K562 (cell line): ENCODE measurements around the gene MMRN1. TPM values are rescaled to one million over a fixed set of nuclear protein-coding genes. Genes with fewer than 3 reads are reported as not detected.

Experiments used
- ATAC-seq: fragments of 200-7000 bp; cut with Tn5 transposase; 3 replicates; pipeline ENCODE4 v1.9.1; 2020; ENCODE audit warnings: moderate library complexity
- Bru-seq: library from RNA; stranded (reverse); fragments of 400-500 nt; gene quantifications from one replicate; lab custom pipeline; 2021; lab: Mats Ljungman, UMichigan
- BruChase-seq, 2 experiments: library from RNA; stranded (reverse); fragments of 400-500 nt; gene quantifications; one replicate each; lab custom pipeline; 2021; lab: Mats Ljungman, UMichigan
- BruUV-seq: library from RNA; stranded (reverse); fragments of 400-500 nt; replicated peaks from 2 replicates; lab custom pipeline; 2021; lab: Mats Ljungman, UMichigan
- CTCF ChIA-PET: fragments of 300-600 bp; formaldehyde crosslinking; extraction: SDS; loops from one replicate; lab custom pipeline; 2021; ENCODE audit warnings: low intra/inter-chr PET ratio; lab: Yijun Ruan, JAX
- POLR2A ChIA-PET: fragments of 300-600, 350-650 bp; sonication (Branson Sonifier 250); formaldehyde crosslinking; extraction: SDS; loops from one replicate; lab custom pipeline; 2021; ENCODE audit warnings: antibody characterized with exemption, inconsistent platforms; lab: Yijun Ruan, JAX
- DNase-seq, 4 experiments: peaks; one replicate each; pipeline versions ENCODE4 v3.0.0 to v3.0.0-alpha.2; 2011 to 2018; ENCODE audit warnings: low spot score in 3 of 4, mixed read lengths in 3 of 4; ENCODE audit errors: extremely low read depth in 1 of 4
- FAIRE-seq: peaks from 2 replicates; lab custom pipeline; 2011; peaks lifted over from hg19 to GRCh38; lab: Jason Lieb, UNC
- H2AFZ ChIP-seq: 2 replicates; pipeline ENCODE4 v1.6.0; 2011; ENCODE audit warnings: low read depth, low read length, control low read depth, inconsistent platforms
- H3K27ac ChIP-seq: fragments of 200-600 bp; 3 replicates; pipeline ENCODE4 v1.8.0; 2011; ENCODE audit warnings: low read depth, mild to moderate bottlenecking, control low read depth, inconsistent platforms, low read length, moderate library complexity, mixed read lengths; ENCODE audit errors: extremely low read depth
- H3K27me3 ChIP-seq, 2 experiments: fragments of 300-600 bp in 1 of 2; 2 replicates in 1 of 2; 3 replicates in 1 of 2; pipeline versions ENCODE4 v1.6.0 to v1.8.0; 2011; ENCODE audit warnings: inconsistent platforms in 2 of 2, low read length in 2 of 2, mild to moderate bottlenecking in 1 of 2, mixed read lengths in 1 of 2, moderate library complexity in 1 of 2; ENCODE audit not compliant: control insufficient read depth in 2 of 2, insufficient read depth in 2 of 2
- H3K36me3 ChIP-seq: fragments of 300-600 bp; 3 replicates; pipeline ENCODE4 v1.8.0; 2011; ENCODE audit warnings: mild to moderate bottlenecking, low read length, inconsistent platforms; ENCODE audit not compliant: control insufficient read depth, insufficient read depth
- H3K4me1 ChIP-seq, 2 experiments: fragments of 200-600 bp in 1 of 2; replicated peaks in 1 of 2; 2 replicates in 1 of 2; 3 replicates in 1 of 2; pipeline versions ENCODE4 v1.5.1 to v1.8.0; 2011; ENCODE audit warnings: inconsistent platforms in 2 of 2, low read length in 2 of 2, mild to moderate bottlenecking in 1 of 2, mixed read lengths in 1 of 2, moderate library complexity in 1 of 2; ENCODE audit not compliant: control insufficient read depth in 2 of 2, insufficient read depth in 2 of 2
- H3K4me2 ChIP-seq: 2 replicates; pipeline ENCODE4 v1.6.1; 2011; ENCODE audit warnings: low read length, control low read depth, inconsistent platforms, mixed read lengths; ENCODE audit not compliant: insufficient read depth
- H3K4me3 ChIP-seq: fragments of 200-600 bp; sonication (generic), shearing (Covaris generic); 2 replicates; pipeline ENCODE4 v1.5.1; 2016; ENCODE audit warnings: control low read depth, inconsistent platforms
- H3K79me2 ChIP-seq: fragments of 200-600 bp; 3 replicates; pipeline ENCODE4 v1.8.0; 2011; ENCODE audit warnings: low read length, inconsistent platforms; ENCODE audit not compliant: control insufficient read depth, insufficient read depth
- H3K9ac ChIP-seq, 2 experiments: 2 replicates each; pipeline versions ENCODE4 v1.6.0 to v1.6.1; 2011; ENCODE audit warnings: low read depth in 2 of 2, low read length in 2 of 2, control low read depth in 1 of 2, inconsistent platforms in 1 of 2, mild to moderate bottlenecking in 1 of 2, mixed read lengths in 1 of 2; ENCODE audit not compliant: insufficient read depth in 1 of 2
- H3K9me1 ChIP-seq: one replicate; pipeline ENCODE4 v1.6.0; 2011; ENCODE audit warnings: inconsistent platforms, mild to moderate bottlenecking, low read length, moderate library complexity; ENCODE audit not compliant: control insufficient read depth, insufficient read depth
- H3K9me3 ChIP-seq: replicated peaks from 2 replicates; pipeline ENCODE4 v1.5.1; 2011; ENCODE audit warnings: low read depth, low read length, inconsistent platforms; ENCODE audit not compliant: control insufficient read depth, insufficient read depth
- H4K20me1 ChIP-seq: replicated peaks from 2 replicates; pipeline ENCODE4 v1.6.1; 2011; ENCODE audit warnings: low read length, inconsistent platforms, mixed read lengths; ENCODE audit not compliant: control insufficient read depth, insufficient read depth
- CC2D1A ChIP-seq: fragments of 450-650 bp; IDR thresholded peaks from 2 replicates; pipeline ENCODE4 v1.6.1; 2017; ENCODE audit warnings: mild to moderate bottlenecking
- SNRNP70 ChIP-seq: fragments of 200-400 bp; formaldehyde crosslinking; optimal IDR thresholded peaks from 2 replicates; pipeline ENCODE3; 2017; ENCODE audit warnings: low read depth, low read length
- TAF7 ChIP-seq: fragments of 450-650 bp; IDR thresholded peaks from 2 replicates; pipeline ENCODE4 v1.6.1; 2016; ENCODE audit warnings: missing genetic modification characterization, missing compliant biosample characterization
- ZNF134 ChIP-seq: fragments of 250-450 bp; sonication (Bioruptor Pico); conservative IDR thresholded peaks from 2 replicates; pipeline ENCODE4 v1.4.0; 2020
- ZNF639 ChIP-seq, 2 experiments: fragments of 200-800 bp in 1 of 2; sonication (Bioruptor generic) in 1 of 2; sonication (generic) in 1 of 2; formaldehyde crosslinking in 1 of 2; IDR thresholded peaks in 1 of 2; conservative IDR thresholded peaks in 1 of 2; 2 replicates each; pipeline versions ENCODE4 v1.5.0 to v1.6.1; 2016 to 2020; ENCODE audit warnings: missing compliant biosample characterization in 1 of 2, missing genetic modification characterization in 1 of 2, missing genetic modification reagents in 1 of 2
- ZNF695 ChIP-seq: fragments of 450-650 bp; formaldehyde crosslinking; IDR thresholded peaks from 2 replicates; pipeline ENCODE4 v1.4.0; 2020; ENCODE audit warnings: mild to moderate bottlenecking, moderate library complexity
- WGBS: fragments of 100-300 bp; shearing (Covaris generic); methylation state at CpG from one replicate; pipeline ENCODE4 v1.1.6; 2016; ENCODE audit warnings: low coverage, mixed read lengths; ENCODE audit not compliant: insufficient coverage; ENCODE audit errors: missing lambda C conversion rate; 5-methylcytosine and 5-hydroxymethylcytosine counted together
- in situ Hi-C: fragments of 300-500 bp; cut with MboI; formaldehyde crosslinking; loops from 4 replicates; pipeline ENCODE4 v1.15.0; 2018; ENCODE audit warnings: inconsistent platforms, mixed read lengths
- intact Hi-C: fragments of 100-400 bp; cut with micrococcal nuclease; formaldehyde crosslinking; loops from 2 replicates; pipeline ENCODE4 v1.14.2; 2022
- long read RNA-seq, 3 experiments: library from polyadenylated mRNA in 2 of 3; library from RNA in 1 of 3; unstranded in 2 of 3; stranded (forward) in 1 of 3; transcript quantifications; one replicate each; pipeline ENCODE4 v2.0.0, GENCODE V29; 2019 to 2022
- polyA minus RNA-seq, 3 experiments: library from RNA; depleted of rRNA, polyadenylated mRNA; stranded (reverse); fragments of >200 nt; gene quantifications; 2 replicates each; pipeline ENCODE4 v1.2.3, GENCODE V29; 2011
- polyA plus RNA-seq, 8 experiments: library from polyadenylated mRNA; depleted of rRNA in 4 of 8; stranded (reverse) in 5 of 8; unstranded in 3 of 8; fragments of >200 nt; fragmentation: Nextera tagmentation in 2 of 8; fragmentation: Illumina TruSeq in 1 of 8; extraction: Ambion mirVana in 2 of 8; extraction: Trizol in 1 of 8; gene quantifications; 2 replicates each; pipeline versions ENCODE4 v1.2.1 to v1.2.3, GENCODE V29; 2011 to 2014; ENCODE audit warnings: inconsistent platforms in 1 of 8, missing spikeins in 1 of 8
- total RNA-seq, 7 experiments: library from RNA; depleted of rRNA in 6 of 7; stranded (reverse); fragments of >200 nt in 6 of 7; fragmentation: Illumina TruSeq in 2 of 7; extraction: Trizol in 2 of 7; gene quantifications; 2 replicates each; pipeline versions ENCODE4 v1.2.1 to v1.2.3, GENCODE V29; 2011 to 2021; ENCODE audit warnings: low replicate concordance in 1 of 7

MMRN1 gene
- 0.05 and 0.07 TPM in 2 replicates for total RNA-seq (2011; cell fraction: chromatin; rRNA removed; ENCODE audit: low replicate concordance)
- total RNA-seq (2011; cell fraction: nucleolus; rRNA removed) = not detected in 2 replicates
- not detected in 2 replicates for total RNA-seq (2011; cell fraction: nucleoplasm; rRNA removed)
- not detected in 2 replicates for total RNA-seq (2014; rRNA removed)
- not detected in 2 replicates for total RNA-seq (2014; rRNA removed; fragmentation: Illumina TruSeq; extraction: Trizol)
- not detected in 2 replicates for total RNA-seq (2015; rRNA removed; fragmentation: Illumina TruSeq; extraction: Trizol)
- total RNA-seq (2021) = 0.02 and 0.04 TPM in 2 replicates
- polyA plus RNA-seq (2011; rRNA removed) = 0.06 TPM in 1 of 2 replicates, not detected in the other
- polyA plus RNA-seq (2011; cell fraction: cytosol; rRNA removed) = 0.01 and 0.03 TPM in 2 replicates
- polyA plus RNA-seq (2011; cell fraction: nucleus; rRNA removed) = 0.03 TPM in 1 of 2 replicates, not detected in the other
- polyA plus RNA-seq (2012) = not detected in 2 replicates
- not detected in 2 replicates for polyA plus RNA-seq (2014; fragmentation: Illumina TruSeq; extraction: Trizol)
- under 1 TPM in 1 of 2 experiments, not detected in 1; 0.01 TPM for polyA plus RNA-seq (2014; fragmentation: Nextera tagmentation; extraction: Ambion mirVana)
- not detected in 2 replicates for polyA plus RNA-seq (2014; rRNA removed)
- polyA minus RNA-seq (2011; rRNA and poly(A)+ RNA removed) = 0.14 TPM in 1 of 2 replicates, not detected in the other
- not detected in 2 replicates for polyA minus RNA-seq (2011; cell fraction: cytosol; rRNA and poly(A)+ RNA removed)
- polyA minus RNA-seq (2011; cell fraction: nucleus; rRNA and poly(A)+ RNA removed) = not detected in 2 replicates
- percentile 8 among the genes with signal in this experiment for Bru-seq, nascent RNA
- percentile 5 among the genes with signal in this experiment for BruChase-seq, experiment 1, labeled RNA remaining after a 2-hour chase
- BruChase-seq, experiment 2, labeled RNA remaining after a 6-hour chase = percentile 3 among the genes with signal in this experiment
- long read RNA-seq, experiment 1 = 0 reads
- long read RNA-seq, experiment 2 = 0 reads
- long read RNA-seq, experiment 3 = 0 reads

- no peak for TF ChIP-seq ZNF695 (CRISPR knock-in tag)
- TF ChIP-seq ZNF134 (CRISPR knock-in tag) = no peak
- no peak for TF ChIP-seq ZNF639 (CRISPR knock-in tag; conservative IDR thresholded peaks at IDR 0.05 in 1 of 2, IDR thresholded peaks at IDR 0.05 in 1 of 2)
- TF ChIP-seq TAF7 (tag) = no peak
- TF ChIP-seq SNRNP70 = no peak
- TF ChIP-seq CC2D1A = no peak
- H3K4me1 ChIP-seq = no peaks in the 10 kb centered on the region
- no TSS peak for BruUV-seq
- in situ Hi-C loops (no loop called here), intact Hi-C loops (no loop called here)
- H2AFZ ChIP-seq = no peak within 1 kb of the TSS
- H3K27ac ChIP-seq = no peak within 1 kb of the TSS
- ChIA-PET POLR2A (no interaction called here), CTCF (no interaction called here)
- DNase-seq = no peak
- no peak within 1 kb of the TSS for H3K4me3 ChIP-seq
- no peaks in the 10 kb centered on the region for H3K27me3 ChIP-seq
- no peak within 1 kb of the TSS for H3K4me2 ChIP-seq
- H3K36me3 ChIP-seq = no peaks in the 10 kb centered on the region
- no peak for FAIRE-seq
- no peaks in the 10 kb centered on the region for H3K9me3 ChIP-seq
- WGBS = 7% methylated on average over 11 of the region's 11 CpGs
- no peak for ATAC-seq
- H3K9ac ChIP-seq = no peak within 1 kb of the TSS
- no peaks in the 10 kb centered on the region for H4K20me1 ChIP-seq
- H3K79me2 ChIP-seq = no peaks in the 10 kb centered on the region
- H3K9me1 ChIP-seq = no peaks in the 10 kb centered on the region
These were observed at the start of gene MMRN1 for GRCh38 chr4:89894649-89895550. Gene MMRN1, plus strand, starts transcription at chr4:89894854. Its CDS starts 118 bp downstream, at chr4:89894972.
